MV-4-11 (cell line): ENCODE results near the gene ARHGEF6.
"Not testable (repeated sequence)": the region's sequence is repeated elsewhere in the genome, so short reads cannot be mapped to it uniquely, and the experiment has no call there.

Experiments used
- DNase-seq: peaks from one replicate; lab custom pipeline; 2025; lab: John Stamatoyannopoulos, UW

Gene ARHGEF6

GRCh38 chrX:136780763-136781162 lies at the start of gene ARHGEF6:
Gene ARHGEF6, minus strand, starts transcription at chrX:136780932. Its CDS starts 50 bp downstream, at chrX:136780882.
- DNase-seq = peak; percentile 59

GRCh38 chrX:136829413-136829812 lies 48.7 kb upstream of the ARHGEF6 start:
- DNase-seq = no peak

- peak; percentile 78 for DNase-seq
Measured at GRCh38 chrX:136828830-136829229, 48.1 kb upstream of the ARHGEF6 start.

- no peak for DNase-seq
Measured at GRCh38 chrX:136827026-136827425, 46.3 kb upstream of the ARHGEF6 start.

GRCh38 chrX:136825771-136826170 lies 45.0 kb upstream of the ARHGEF6 start:
- peak; percentile 34 for DNase-seq

GRCh38 chrX:136823175-136823574 lies 42.4 kb upstream of the ARHGEF6 start:
- no peak for DNase-seq

GRCh38 chrX:136822337-136823095 lies 41.8 kb upstream of the ARHGEF6 start:
- no peak for DNase-seq

GRCh38 chrX:136819756-136820155 lies 39.0 kb upstream of the ARHGEF6 start:
- not testable (repeated sequence) for DNase-seq

- DNase-seq = no peak
Measured at GRCh38 chrX:136819031-136819703, 38.4 kb upstream of the ARHGEF6 start.

GRCh38 chrX:136816975-136817374 lies 36.2 kb upstream of the ARHGEF6 start:
- no peak for DNase-seq

GRCh38 chrX:136814847-136815750 lies 34.4 kb upstream of the ARHGEF6 start:
- DNase-seq = no peak

GRCh38 chrX:136812286-136812685 lies 31.6 kb upstream of the ARHGEF6 start:
- DNase-seq = peak; percentile 45

GRCh38 chrX:136810493-136810892 lies 29.8 kb upstream of the ARHGEF6 start:
- DNase-seq = no peak

GRCh38 chrX:136806891-136807410 lies 26.2 kb upstream of the ARHGEF6 start:
- no peak for DNase-seq

- no peak for DNase-seq
Measured at GRCh38 chrX:136802515-136802914, 21.8 kb upstream of the ARHGEF6 start.

GRCh38 chrX:136797787-136798186 lies 17.1 kb upstream of the ARHGEF6 start:
- peak; percentile 7 for DNase-seq

GRCh38 chrX:136795132-136795531 lies 14.4 kb upstream of the ARHGEF6 start:
- DNase-seq = not testable (repeated sequence)

- DNase-seq = not testable (repeated sequence)
Measured at GRCh38 chrX:136794660-136795059, 13.9 kb upstream of the ARHGEF6 start.

- DNase-seq = no peak
Measured at GRCh38 chrX:136794080-136794479, 13.3 kb upstream of the ARHGEF6 start.

- no peak for DNase-seq
Measured at GRCh38 chrX:136789856-136790255, 9.1 kb upstream of the ARHGEF6 start.

GRCh38 chrX:136784231-136784630 lies 3.5 kb upstream of the ARHGEF6 start:
- DNase-seq = peak; percentile 74

GRCh38 chrX:136783159-136783558 lies 2.4 kb upstream of the ARHGEF6 start:
- no peak for DNase-seq
